HG02798 (cell line): Measurements from ENCODE around the gene FBXO36.
"Not testable (repeated sequence)": the region's sequence is repeated elsewhere in the genome, so short reads cannot be mapped to it uniquely, and the experiment has no call there.

Source experiments
- ATAC-seq: cut with Tn5 transposase; IDR thresholded peaks from one replicate; pipeline ENCODE4 v1.9.1; 2021; ENCODE audit warnings: mild to moderate bottlenecking; ENCODE audit not compliant: unreplicated experiment, poor library complexity

FBXO36 gene

GRCh38 chr2:229910147-229910831, 12.0 kb upstream of the FBXO36 start:
- no peak for ATAC-seq

GRCh38 chr2:229910832-229911412, 11.4 kb upstream of the FBXO36 start:
- peak; percentile 70 for ATAC-seq

GRCh38 chr2:229914171-229914570, 8.1 kb upstream of the FBXO36 start:
- ATAC-seq = no peak

GRCh38 chr2:229917793-229918192, 4.5 kb upstream of the FBXO36 start:
- no peak for ATAC-seq

- ATAC-seq = no peak
These were observed 2.2 kb upstream of the FBXO36 start for GRCh38 chr2:229920011-229920641.

GRCh38 chr2:229921101-229921891, 1.0 kb upstream of the FBXO36 start:
- peak; percentile 26 for ATAC-seq

- ATAC-seq = peak; percentile 75
These were observed 333 bp upstream of the FBXO36 start, which contains the start of gene TRIP12 for GRCh38 chr2:229921892-229922448. Gene TRIP12, minus strand, starts transcription at chr2:229922009. Its CDS starts 41,930 bp downstream, at chr2:229880079.

GRCh38 chr2:229924541-229924940, 2.2 kb downstream of the FBXO36 start:
- ATAC-seq = not testable (repeated sequence)

GRCh38 chr2:229925201-229925600, 2.9 kb downstream of the FBXO36 start:
- no peak for ATAC-seq

- ATAC-seq = no peak
These were observed 5.6 kb downstream of the FBXO36 start for GRCh38 chr2:229927817-229928321.

GRCh38 chr2:229930656-229931055, 8.4 kb downstream of the FBXO36 start:
- no peak for ATAC-seq

- ATAC-seq = no peak
These were observed 8.9 kb downstream of the FBXO36 start for GRCh38 chr2:229931241-229931640.

GRCh38 chr2:229937537-229937936, 15.2 kb downstream of the FBXO36 start:
- ATAC-seq = no peak

- no peak for ATAC-seq
These were observed 20.4 kb downstream of the FBXO36 start for GRCh38 chr2:229942671-229943070.

- no peak for ATAC-seq
These were observed 20.9 kb downstream of the FBXO36 start for GRCh38 chr2:229943171-229943570.

- ATAC-seq = no peak
These were observed 21.6 kb downstream of the FBXO36 start for GRCh38 chr2:229943770-229944449.

- no peak for ATAC-seq
These were observed 23.7 kb downstream of the FBXO36 start for GRCh38 chr2:229945975-229946374.

GRCh38 chr2:229947544-229947943, 25.2 kb downstream of the FBXO36 start:
- no peak for ATAC-seq

GRCh38 chr2:229952256-229952835, 30.0 kb downstream of the FBXO36 start:
- ATAC-seq = no peak
